Right lobe of liver (tissue), 6 donors: Measurements from ENCODE around the gene CXCR4. TPM values are rescaled to one million over a fixed set of nuclear protein-coding genes. Genes with fewer than 3 reads are reported as not detected.

ENCODE experiments used
- ATAC-seq, 4 donors: fragments of 200-7000 bp; cut with Tn5 transposase; one replicate each; pipeline ENCODE4 v1.9.1; 2020; ENCODE audit warnings: mild to moderate bottlenecking in 4 of 4, moderate library complexity in 4 of 4
- DNase-seq, 3 donors: peaks; one replicate each; pipeline ENCODE4 v3.0.0-alpha.2; 2020
- H3K27ac ChIP-seq, 3 donors: fragments of 200-600 bp; one replicate each; pipeline ENCODE4 v1.8.0; 2022
- H3K27me3 ChIP-seq, 2 donors: fragments of 200-600 bp; one replicate each; pipeline ENCODE4 v1.8.0; 2022
- H3K36me3 ChIP-seq, 4 donors: fragments of 200-600 bp; sonication (generic) in 1 of 4; one replicate each; pipeline versions ENCODE4 v1.5.1 to v1.8.0; 2017 to 2022; ENCODE audit warnings: control low read depth in 1 of 4
- H3K4me1 ChIP-seq, 4 donors: fragments of 200-600 bp; sonication (generic) in 1 of 4; one replicate each; pipeline versions ENCODE4 v1.5.1 to v1.8.0; 2017 to 2022; ENCODE audit warnings: control low read depth in 1 of 4
- H3K4me3 ChIP-seq, 3 donors: fragments of 200-600 bp; one replicate each; pipeline ENCODE4 v1.8.0; 2022
- H3K9me3 ChIP-seq, 4 donors: fragments of 200-600 bp; sonication (generic) in 1 of 4; one replicate each; pipeline versions ENCODE4 v1.5.1 to v1.8.0; 2017 to 2022; ENCODE audit warnings: control low read depth in 1 of 4
- POLR2A ChIP-seq: fragments of 450-650 bp; IDR thresholded peaks from one replicate; pipeline ENCODE4 v1.6.1; 2017; ENCODE audit warnings: antibody characterized with exemption, mild to moderate bottlenecking
- WGBS: methylation state at CpG from one replicate; pipeline ENCODE4 v1.1.6; 2018; ENCODE audit warnings: low coverage, low lambda C conversion rate; ENCODE audit not compliant: insufficient coverage; ENCODE audit errors: missing lambda C conversion rate; 5-methylcytosine and 5-hydroxymethylcytosine counted together
- intact Hi-C, 2 donors: fragments of 100-400 bp; cut with DNase I; formaldehyde crosslinking; loops; one replicate each; pipeline versions ENCODE4 v1.11.2 to v1.14.1; 2022
- total RNA-seq, 6 experiments: library from RNA; depleted of rRNA in 2 of 6; stranded (reverse); fragments of >200 nt in 2 of 6; fragmentation: NEBNext Ultra II Directional in 3 of 6; extraction: Animal tissue kit (Norgen Biotek cat#: 25700) in 3 of 6; gene quantifications; one replicate each; pipeline versions ENCODE4 v1.1.0 to v1.2.4, GENCODE V29; 2016 to 2023
- TF ChIP-seq, protein P1 (sequence below), 4 donors: fragments of 200-600 bp in 3 of 4; fragments of 450-650 bp in 1 of 4; IDR thresholded peaks; one replicate each; pipeline versions ENCODE4 v1.5.1 to v1.8.0; 2016 to 2022; ENCODE audit warnings: antibody characterized with exemption in 4 of 4, mild to moderate bottlenecking in 2 of 4
- donor health status: DM: no; HTN: yes; CAD: no.
- donor health status: DM: no; HTN: no; CAD: no.
- donor health status: DM: no; HTN: no; CAD: no.
- donor health status: DM: no; HTN: yes; CAD: no.
- donor health status: DM: no; HTN: yes; CAD: no.

The CXCR4 gene
- total RNA-seq, 6 experiments from 2014 or later, result 1.8 to 12.6 (median 6.9) TPM

DNA sequence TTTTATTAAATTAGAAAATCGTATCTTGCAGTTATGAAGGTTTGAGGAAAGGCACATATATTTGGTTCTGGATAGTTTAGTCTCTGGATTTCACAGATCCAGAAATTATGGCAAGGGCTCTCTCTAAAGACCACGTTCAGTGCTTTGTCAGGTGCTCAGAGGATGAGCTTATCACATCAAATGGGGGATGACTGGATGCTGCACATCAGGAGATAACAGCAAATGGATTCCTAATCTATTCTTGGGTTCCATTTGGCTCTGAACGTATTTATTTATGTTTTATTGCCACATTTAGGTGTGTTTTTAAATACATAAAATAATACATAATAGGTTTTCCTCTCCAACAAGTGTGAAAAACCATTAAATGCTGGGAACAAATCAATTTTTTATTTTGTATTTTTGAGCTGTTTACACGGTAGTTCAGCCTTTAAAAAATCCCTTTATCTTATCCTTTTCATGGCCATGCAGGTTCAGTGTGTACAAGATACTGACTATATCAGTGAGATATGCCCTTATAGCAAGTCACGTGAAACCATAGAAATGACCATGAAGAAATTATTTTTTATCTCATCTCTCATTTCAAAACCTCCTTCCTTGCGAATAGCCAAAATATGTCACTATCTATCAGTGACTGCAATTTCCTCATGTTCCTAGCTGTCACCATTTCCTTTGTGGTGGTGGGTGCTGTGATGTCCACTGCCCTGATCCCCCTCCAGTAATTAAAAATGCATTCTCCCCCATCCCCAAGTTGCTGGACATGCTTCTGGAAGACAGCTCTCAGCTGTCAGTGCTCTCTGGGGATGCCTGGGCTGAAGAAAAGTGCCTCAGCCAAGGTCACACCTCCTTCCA is 25.9 kb upstream of the CXCR4 start:
- H3K36me3 ChIP-seq, result no peaks in the 10 kb centered on the region
- no peak for DNase-seq
- no peaks in the 10 kb centered on the region for H3K27me3 ChIP-seq
- no peak overlapping the region for H3K4me3 ChIP-seq
- WGBS, result 25% methylated on average over 6 of the region's 6 CpGs
- no peaks in the 10 kb centered on the region for H3K4me1 ChIP-seq
- no peak for ATAC-seq
- TF ChIP-seq, protein P1, sequence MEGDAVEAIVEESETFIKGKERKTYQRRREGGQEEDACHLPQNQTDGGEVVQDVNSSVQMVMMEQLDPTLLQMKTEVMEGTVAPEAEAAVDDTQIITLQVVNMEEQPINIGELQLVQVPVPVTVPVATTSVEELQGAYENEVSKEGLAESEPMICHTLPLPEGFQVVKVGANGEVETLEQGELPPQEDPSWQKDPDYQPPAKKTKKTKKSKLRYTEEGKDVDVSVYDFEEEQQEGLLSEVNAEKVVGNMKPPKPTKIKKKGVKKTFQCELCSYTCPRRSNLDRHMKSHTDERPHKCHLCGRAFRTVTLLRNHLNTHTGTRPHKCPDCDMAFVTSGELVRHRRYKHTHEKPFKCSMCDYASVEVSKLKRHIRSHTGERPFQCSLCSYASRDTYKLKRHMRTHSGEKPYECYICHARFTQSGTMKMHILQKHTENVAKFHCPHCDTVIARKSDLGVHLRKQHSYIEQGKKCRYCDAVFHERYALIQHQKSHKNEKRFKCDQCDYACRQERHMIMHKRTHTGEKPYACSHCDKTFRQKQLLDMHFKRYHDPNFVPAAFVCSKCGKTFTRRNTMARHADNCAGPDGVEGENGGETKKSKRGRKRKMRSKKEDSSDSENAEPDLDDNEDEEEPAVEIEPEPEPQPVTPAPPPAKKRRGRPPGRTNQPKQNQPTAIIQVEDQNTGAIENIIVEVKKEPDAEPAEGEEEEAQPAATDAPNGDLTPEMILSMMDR (IDR thresholded peaks at IDR 0.05), result no peak
- no peak for TF ChIP-seq POLR2A
- no peaks in the 10 kb centered on the region for H3K9me3 ChIP-seq
- H3K27ac ChIP-seq, result no peak overlapping the region
- intact Hi-C loops, result no loop called here

DNA sequence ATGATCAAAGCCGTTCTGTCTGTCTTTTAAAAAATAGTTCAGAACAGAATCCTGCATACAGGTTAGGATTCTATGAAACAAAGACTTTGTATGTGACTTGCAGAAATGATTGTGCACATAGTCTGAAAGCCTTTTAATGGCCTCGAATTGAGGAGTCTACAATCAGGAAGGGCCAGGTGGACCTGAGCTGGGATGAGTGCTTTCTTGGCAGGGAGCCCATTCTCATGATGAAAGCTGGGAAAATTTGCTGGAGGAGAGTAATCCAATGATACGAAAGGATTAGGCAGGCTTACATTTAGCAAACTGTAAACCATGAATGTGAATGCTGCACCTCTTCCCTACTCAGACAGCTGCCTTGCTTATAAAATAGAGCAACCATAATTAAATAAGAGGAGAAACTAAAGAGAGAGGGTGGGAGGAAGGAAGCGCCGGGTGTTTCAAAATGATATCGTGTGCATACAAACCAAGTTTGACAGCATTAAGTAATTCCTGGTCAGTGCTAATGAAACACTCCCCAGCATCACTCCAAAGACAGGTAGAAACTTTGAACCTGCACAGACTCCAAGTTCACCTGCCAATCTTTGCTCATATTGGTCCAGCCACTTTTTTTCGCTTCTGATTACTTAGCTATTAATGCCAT is 23.7 kb upstream of the CXCR4 start:
- no peaks in the 10 kb centered on the region for H3K27me3 ChIP-seq
- intact Hi-C loops, result no loop called here
- TF ChIP-seq, protein P1 (IDR thresholded peaks at IDR 0.05), result no peak
- no peak for TF ChIP-seq POLR2A
- no peaks in the 10 kb centered on the region for H3K4me1 ChIP-seq
- no peaks in the 10 kb centered on the region for H3K9me3 ChIP-seq
- no peaks in the 10 kb centered on the region for H3K36me3 ChIP-seq
- H3K4me3 ChIP-seq, result no peak overlapping the region
- no peak overlapping the region for H3K27ac ChIP-seq
- no peak for DNase-seq
- 35% methylated on average over 7 of the region's 7 CpGs for WGBS
- ATAC-seq, result no peak

DNA sequence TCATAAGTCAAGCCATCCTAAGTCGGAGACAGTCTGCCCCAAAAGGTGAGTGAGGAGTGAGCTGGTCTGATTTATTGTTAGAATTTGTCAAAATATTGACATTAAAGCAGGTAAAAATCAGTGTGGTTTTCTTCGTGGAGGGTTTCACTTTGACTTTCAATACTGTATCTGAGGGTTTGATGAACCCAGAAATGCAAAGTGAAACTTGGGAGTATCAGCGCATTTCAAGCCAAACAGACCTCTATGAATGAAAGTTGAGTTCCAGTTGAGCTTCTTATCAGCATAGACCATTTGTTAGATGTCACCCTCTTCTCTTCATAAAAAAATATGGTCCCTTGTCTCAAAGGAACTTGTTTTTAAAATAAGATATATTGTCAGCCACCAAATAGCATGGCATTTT is 21.7 kb upstream of the CXCR4 start:
- no peak for TF ChIP-seq POLR2A
- TF ChIP-seq, protein P1 (IDR thresholded peaks at IDR 0.05), result no peak
- ATAC-seq (no peak), DNase-seq (no peak)
- Histone ChIP-seq H3K27ac (no peak overlapping the region), H3K27me3 (no peaks in the 10 kb centered on the region), H3K9me3 (no peaks in the 10 kb centered on the region), H3K36me3 (no peaks in the 10 kb centered on the region), H3K4me3 (no peak overlapping the region), H3K4me1 (no peaks in the 10 kb centered on the region)
- WGBS, result 37% methylated on average over 3 of the region's 3 CpGs
- intact Hi-C loops, result no loop called here

DNA sequence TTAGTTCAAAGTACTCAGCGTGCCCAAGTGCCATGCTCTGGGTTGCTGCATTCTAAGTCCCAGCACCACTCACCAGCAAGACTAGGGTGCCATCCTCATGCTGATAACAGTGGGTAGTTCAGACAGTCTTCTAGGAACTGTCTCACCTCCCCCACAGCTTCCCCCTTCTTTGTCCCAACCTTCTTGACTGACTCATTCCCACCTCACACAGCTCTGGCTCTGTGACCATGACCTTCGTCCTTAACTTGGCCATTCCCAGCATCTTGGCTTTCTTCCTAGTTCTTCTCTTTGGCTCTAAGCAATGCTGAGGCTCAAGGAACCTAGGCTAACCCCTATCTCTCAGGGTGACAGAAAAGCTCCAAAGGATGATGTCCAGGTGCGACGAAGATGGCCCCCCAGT is 20.0 kb upstream of the CXCR4 start:
- no peaks in the 10 kb centered on the region for H3K27me3 ChIP-seq
- no peak overlapping the region for H3K27ac ChIP-seq
- WGBS, result 79% methylated on average over 4 of the region's 4 CpGs
- H3K4me1 ChIP-seq, result no peaks in the 10 kb centered on the region
- intact Hi-C loops, result no loop called here
- no peaks in the 10 kb centered on the region for H3K9me3 ChIP-seq
- H3K4me3 ChIP-seq, result no peak overlapping the region
- TF ChIP-seq, protein P1 (IDR thresholded peaks at IDR 0.05), result no peak
- no peak for TF ChIP-seq POLR2A
- DNase-seq (no peak), ATAC-seq (no peak)
- no peaks in the 10 kb centered on the region for H3K36me3 ChIP-seq
